ENCODE measurements around the gene RHOF.

RHOF gene

GRCh38 chr12:121819212-121819949 lies 25.9 kb upstream of the RHOF start:
- DNase-seq (ENCODE audit: low read depth, low spot score): no peak

GRCh38 chr12:121817648-121818043 lies 24.2 kb upstream of the RHOF start:
- no peak for DNase-seq (ENCODE audit: low read depth, low spot score)

GRCh38 chr12:121816925-121817647 lies 23.6 kb upstream of the RHOF start:
- no peak for DNase-seq (ENCODE audit: low read depth, low spot score)

- DNase-seq (ENCODE audit: low read depth, low spot score): no peak
Observed at GRCh38 chr12:121815263-121815662, 21.8 kb upstream of the RHOF start.

- no peak for DNase-seq (ENCODE audit: low read depth, low spot score)
Observed at GRCh38 chr12:121814429-121815119, 21.1 kb upstream of the RHOF start.

- DNase-seq (ENCODE audit: low read depth, low spot score): no peak
Observed at GRCh38 chr12:121813951-121814350, 20.5 kb upstream of the RHOF start.

GRCh38 chr12:121812921-121813896 lies 19.7 kb upstream of the RHOF start:
- no peak for DNase-seq (ENCODE audit: low read depth, low spot score)

- no peak for DNase-seq (ENCODE audit: low read depth, low spot score)
Observed at GRCh38 chr12:121812320-121812871, 18.9 kb upstream of the RHOF start.

- DNase-seq (ENCODE audit: low read depth, low spot score): no peak
Observed at GRCh38 chr12:121811434-121812319, 18.2 kb upstream of the RHOF start.

GRCh38 chr12:121810833-121811433 lies 17.4 kb upstream of the RHOF start:
- no peak for DNase-seq (ENCODE audit: low read depth, low spot score)

- no peak for DNase-seq (ENCODE audit: low read depth, low spot score)
Observed at GRCh38 chr12:121810234-121810817, 16.8 kb upstream of the RHOF start.

GRCh38 chr12:121809712-121810116 lies 16.2 kb upstream of the RHOF start:
- DNase-seq (ENCODE audit: low read depth, low spot score): no peak

- DNase-seq (ENCODE audit: low read depth, low spot score): no peak
Observed at GRCh38 chr12:121808623-121809022, 15.1 kb upstream of the RHOF start.

- DNase-seq (ENCODE audit: low read depth, low spot score): no peak
Observed at GRCh38 chr12:121807642-121808347, 14.3 kb upstream of the RHOF start.

GRCh38 chr12:121806546-121807423 lies 13.3 kb upstream of the RHOF start:
- DNase-seq (ENCODE audit: low read depth, low spot score): no peak

- no peak for DNase-seq (ENCODE audit: low read depth, low spot score)
Observed at GRCh38 chr12:121806009-121806545, 12.6 kb upstream of the RHOF start.
